GM12875 (cell line): ENCODE results near the gene NACC2.

Experiments used
- H3K4me3 ChIP-seq: one replicate; pipeline ENCODE4 v1.5.1; 2011; ENCODE audit warnings: low read depth, low read length, control low read depth
- CTCF ChIP-seq: IDR thresholded peaks from 2 replicates; pipeline ENCODE4 v1.5.1; 2011; ENCODE audit warnings: low read depth, mild to moderate bottlenecking, control low read depth, inconsistent platforms, low read length, moderate library complexity, borderline replicate concordance; ENCODE audit not compliant: insufficient read depth

NACC2 gene

GRCh38 chr9:136057236-136058081, 37.6 kb downstream of the NACC2 start:
- H3K4me3 ChIP-seq = no peak overlapping the region
- TF ChIP-seq CTCF = no peak

- no peak for TF ChIP-seq CTCF
- no peak overlapping the region for H3K4me3 ChIP-seq
Observed at GRCh38 chr9:136056546-136057235, 38.4 kb downstream of the NACC2 start.

- no peak for TF ChIP-seq CTCF
- no peak overlapping the region for H3K4me3 ChIP-seq
Observed at GRCh38 chr9:136055715-136056545, 39.2 kb downstream of the NACC2 start.

DNA sequence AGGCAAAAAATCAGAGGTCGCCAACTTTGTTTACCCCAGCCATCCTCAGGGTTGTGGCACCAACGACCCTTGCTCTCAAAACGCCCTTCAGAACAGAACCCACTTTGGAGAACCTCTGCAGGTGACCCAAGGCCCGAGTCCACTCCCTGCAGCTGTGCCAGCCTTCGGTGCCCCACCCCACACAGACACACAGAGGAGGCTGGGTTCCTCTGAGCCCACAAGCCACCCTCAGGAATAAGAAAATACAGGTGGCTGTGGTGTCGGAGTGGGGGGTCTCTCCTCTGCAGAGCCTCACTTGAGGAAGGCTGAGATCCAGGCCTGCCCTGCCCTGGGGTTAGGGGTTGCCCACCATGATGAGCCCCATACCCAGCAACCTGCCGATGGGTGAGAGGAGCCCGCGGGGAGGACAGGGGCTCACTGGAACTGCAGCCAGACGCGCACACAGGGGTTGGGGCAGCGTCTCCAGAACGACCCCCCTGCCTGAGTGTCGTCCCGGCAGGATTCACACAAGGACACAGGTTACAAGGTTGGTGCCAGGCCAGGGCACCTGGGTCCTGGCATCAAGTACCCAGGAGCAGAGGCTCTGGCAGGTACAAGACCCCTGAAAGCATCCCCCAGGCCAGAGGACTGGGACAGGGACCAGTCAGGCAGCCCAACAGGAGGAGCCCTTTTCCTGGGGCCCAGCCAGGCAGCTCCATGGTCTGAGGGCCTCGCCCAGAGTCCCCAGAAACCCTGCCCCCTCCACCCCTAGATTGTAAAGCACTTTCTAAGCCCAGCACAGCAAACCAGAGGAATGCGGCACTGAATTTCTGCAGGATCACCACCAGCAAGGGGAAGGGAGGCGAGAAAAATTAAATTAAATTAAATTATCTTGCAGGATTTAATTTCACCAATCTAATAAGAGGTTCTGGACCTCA, 40.0 kb downstream of the NACC2 start:
- H3K4me3 ChIP-seq = no peak overlapping the region
- TF ChIP-seq CTCF = no peak

GRCh38 chr9:136054146-136054545, 40.9 kb downstream of the NACC2 start:
- no peak overlapping the region for H3K4me3 ChIP-seq
- TF ChIP-seq CTCF = no peak

DNA sequence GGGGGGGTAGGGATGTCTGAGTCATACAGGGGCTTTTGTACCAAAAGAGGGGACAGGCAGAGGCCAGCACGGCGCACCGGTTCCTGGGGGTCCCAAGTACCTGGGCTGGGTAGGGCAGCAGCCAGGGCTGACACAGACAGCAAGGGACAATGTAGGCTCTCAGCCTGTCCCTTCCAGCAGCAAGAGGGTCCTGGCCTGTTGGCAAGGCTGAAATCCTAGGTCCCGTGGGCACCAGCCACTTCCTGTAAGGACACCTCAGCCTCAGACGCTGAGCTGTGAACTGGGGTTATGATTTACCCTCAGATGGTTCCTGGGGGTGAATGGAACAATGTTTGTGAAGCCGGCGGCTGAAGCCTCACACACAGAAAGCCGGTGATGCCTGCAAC, 41.3 kb downstream of the NACC2 start:
- TF ChIP-seq CTCF = no peak
- H3K4me3 ChIP-seq = no peak overlapping the region
